Psoas muscle (tissue), 8 donors: ENCODE data around the gene CSTB. TPM values are rescaled to one million over a fixed set of nuclear protein-coding genes. Genes with fewer than 3 reads are reported as not detected.

ENCODE experiments used
- ATAC-seq, 4 donors: fragments of 200-7000 bp; cut with Tn5 transposase; one replicate each; pipeline ENCODE4 v1.9.1; 2020; ENCODE audit warnings: moderate library complexity in 3 of 4, mild to moderate bottlenecking in 2 of 4
- DNase-seq, 2 donors: peaks; one replicate each; pipeline ENCODE4 v3.0.0-alpha.2; 2020
- H3K27ac ChIP-seq: fragments of 200-600 bp; one replicate; pipeline ENCODE4 v1.8.0; 2022
- H3K27me3 ChIP-seq, 3 donors: fragments of 200-600 bp in 1 of 3; one replicate each; pipeline versions ENCODE4 v1.6.1 to v1.8.0; 2013 to 2022; ENCODE audit warnings: low read length in 2 of 3, mild to moderate bottlenecking in 2 of 3, moderate library complexity in 1 of 3; ENCODE audit not compliant: insufficient read depth in 3 of 3
- H3K36me3 ChIP-seq, 2 donors: fragments of 200-600 bp in 1 of 2; one replicate each; pipeline versions ENCODE4 v1.6.1 to v1.8.0; 2013 to 2022; ENCODE audit warnings: low read depth in 1 of 2, mild to moderate bottlenecking in 1 of 2, moderate library complexity in 1 of 2; ENCODE audit not compliant: insufficient read depth in 1 of 2
- H3K4me1 ChIP-seq: fragments of 200-600 bp; one replicate; pipeline ENCODE4 v1.8.0; 2022
- H3K4me3 ChIP-seq: fragments of 200-600 bp; one replicate; pipeline ENCODE4 v1.8.0; 2022; ENCODE audit warnings: mild to moderate bottlenecking
- H3K9me3 ChIP-seq: fragments of 200-600 bp; one replicate; pipeline ENCODE4 v1.8.0; 2022
- WGBS, 3 donors: extraction: QIAGEN DNeasy Blood & Tissue Kit; methylation state at CpG; one replicate each; pipeline versions ENCODE4 v1.1.6 to v1.1.7; 2013; 5-methylcytosine and 5-hydroxymethylcytosine counted together
- intact Hi-C, 2 donors: fragments of 100-400 bp; cut with DNase I; formaldehyde crosslinking; loops; one replicate each; pipeline versions ENCODE4 v1.11.0 to v1.14.2; 2022
- polyA plus RNA-seq, 3 donors: library from polyadenylated mRNA; stranded (reverse); fragments of 200-250 nt; gene quantifications; one replicate each; pipeline ENCODE4 v1.2.3, GENCODE V29; 2013
- total RNA-seq, 4 donors: library from RNA; stranded (reverse); fragmentation: NEBNext Ultra II Directional in 2 of 4; extraction: Animal tissue kit (Norgen Biotek cat#: 25700) in 2 of 4; gene quantifications; one replicate each; pipeline versions ENCODE4 v1.2.1 to v1.2.4, GENCODE V29; 2021 to 2023
- TF ChIP-seq, protein P1 (sequence below): fragments of 200-600 bp; IDR thresholded peaks from one replicate; pipeline ENCODE4 v1.8.0; 2022; ENCODE audit warnings: antibody characterized with exemption
- donor health status: healthy with polysubstance abuse.
- donor health status: DM: no; HTN: no; CAD: no; lungs with moderate emphysema.
- donor health status: Bipolar disorder and iron deficiency.
- donor health status: healthy.
- donor health status: DM: yes; HTN: yes; CAD: no.
- donor health status: DM: no; HTN: no; CAD: no.
- donor health status: DM: no; HTN: no; CAD: no.
- donor health status: DM: yes; HTN: yes; CAD: no.

CSTB gene
- total and polyA plus RNA-seq, 7 donors, result 16.0 to 35.2 (median 21.3) TPM

DNA sequence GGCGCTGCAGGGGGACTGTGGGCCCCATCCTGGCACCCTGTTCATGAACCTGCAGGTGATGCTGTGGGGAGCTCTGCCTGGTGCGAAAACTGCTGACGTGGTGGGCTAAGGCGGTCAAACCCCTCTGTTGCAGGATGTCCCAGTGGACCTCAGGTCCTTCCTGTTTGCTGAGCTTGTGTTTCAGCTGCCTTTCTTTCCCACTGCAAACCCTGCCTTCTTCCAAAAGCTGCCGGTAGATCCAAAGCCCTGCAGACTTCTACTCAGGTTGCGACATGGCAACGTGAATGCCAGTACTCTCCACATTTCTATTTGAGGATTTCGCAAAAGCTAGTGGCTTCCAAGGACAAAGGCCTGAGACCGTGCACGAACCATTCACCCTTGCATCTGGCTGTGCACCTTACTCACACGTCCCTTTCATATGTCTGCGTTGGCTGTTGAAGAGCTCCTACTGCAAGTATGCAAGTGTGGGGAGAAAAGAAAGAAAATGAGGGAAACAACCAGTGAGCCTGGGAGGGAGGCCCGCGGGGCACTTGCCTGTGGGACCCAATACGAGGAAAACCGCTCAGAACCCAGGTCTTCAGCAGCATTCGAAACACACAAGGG, 7.1 kb upstream of the CSTB start:
- no peaks in the 10 kb centered on the region for H3K36me3 ChIP-seq
- no peaks in the 10 kb centered on the region for H3K27me3 ChIP-seq
- no peak overlapping the region for H3K4me3 ChIP-seq
- no peak overlapping the region for H3K27ac ChIP-seq
- intact Hi-C loops, result no loop called here
- TF ChIP-seq, protein P1, sequence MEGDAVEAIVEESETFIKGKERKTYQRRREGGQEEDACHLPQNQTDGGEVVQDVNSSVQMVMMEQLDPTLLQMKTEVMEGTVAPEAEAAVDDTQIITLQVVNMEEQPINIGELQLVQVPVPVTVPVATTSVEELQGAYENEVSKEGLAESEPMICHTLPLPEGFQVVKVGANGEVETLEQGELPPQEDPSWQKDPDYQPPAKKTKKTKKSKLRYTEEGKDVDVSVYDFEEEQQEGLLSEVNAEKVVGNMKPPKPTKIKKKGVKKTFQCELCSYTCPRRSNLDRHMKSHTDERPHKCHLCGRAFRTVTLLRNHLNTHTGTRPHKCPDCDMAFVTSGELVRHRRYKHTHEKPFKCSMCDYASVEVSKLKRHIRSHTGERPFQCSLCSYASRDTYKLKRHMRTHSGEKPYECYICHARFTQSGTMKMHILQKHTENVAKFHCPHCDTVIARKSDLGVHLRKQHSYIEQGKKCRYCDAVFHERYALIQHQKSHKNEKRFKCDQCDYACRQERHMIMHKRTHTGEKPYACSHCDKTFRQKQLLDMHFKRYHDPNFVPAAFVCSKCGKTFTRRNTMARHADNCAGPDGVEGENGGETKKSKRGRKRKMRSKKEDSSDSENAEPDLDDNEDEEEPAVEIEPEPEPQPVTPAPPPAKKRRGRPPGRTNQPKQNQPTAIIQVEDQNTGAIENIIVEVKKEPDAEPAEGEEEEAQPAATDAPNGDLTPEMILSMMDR, result no peak
- 70 to 78% (median 76%) methylated on average over 17 of the region's 17 CpGs for WGBS, 3 donors
- H3K9me3 ChIP-seq, result no peaks in the 10 kb centered on the region
- no peak for DNase-seq
- no peak for ATAC-seq
- no peaks in the 10 kb centered on the region for H3K4me1 ChIP-seq

DNA sequence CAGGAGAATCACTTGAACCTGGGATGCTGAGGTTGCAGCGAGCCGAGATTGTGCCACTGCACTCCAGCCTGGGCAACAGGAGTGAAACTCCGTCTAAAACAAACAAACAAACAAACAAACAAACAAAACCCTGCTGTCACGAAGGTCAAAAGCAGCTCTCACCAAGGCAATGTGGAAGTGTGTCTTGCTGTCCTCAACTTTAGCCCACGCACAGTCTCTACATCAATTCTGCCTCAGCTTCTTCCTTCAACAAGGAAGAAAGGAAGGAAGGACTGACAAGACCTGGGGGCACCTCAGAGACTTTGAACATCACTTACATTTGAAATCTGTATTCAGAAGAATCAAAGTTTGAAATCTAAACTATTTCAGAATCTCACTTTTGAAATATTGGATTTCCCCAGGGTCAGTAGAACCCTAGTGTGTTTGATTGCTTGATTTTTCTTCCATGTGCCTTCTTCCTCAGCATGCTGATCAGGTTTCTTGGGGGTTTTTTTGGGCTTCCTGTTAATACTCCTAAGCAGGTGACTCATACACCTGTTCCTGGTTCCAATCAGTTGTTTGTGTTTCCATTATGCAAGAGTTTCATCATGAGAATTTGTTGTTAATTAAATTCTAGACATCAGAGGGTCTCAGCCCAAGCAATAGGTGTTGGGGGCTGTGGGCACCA, 6.5 kb upstream of the CSTB start:
- DNase-seq, result no peak
- H3K9me3 ChIP-seq, result no peaks in the 10 kb centered on the region
- H3K4me1 ChIP-seq, result no peaks in the 10 kb centered on the region
- H3K36me3 ChIP-seq, result no peaks in the 10 kb centered on the region
- TF ChIP-seq, protein P1, result no peak
- no peak for ATAC-seq
- no peak overlapping the region for H3K27ac ChIP-seq
- intact Hi-C loops, result no loop called here
- H3K4me3 ChIP-seq, result no peak overlapping the region
- 73 to 78% (median 74%) methylated on average over 5 of the region's 5 CpGs for WGBS, 3 donors
- no peaks in the 10 kb centered on the region for H3K27me3 ChIP-seq

DNA sequence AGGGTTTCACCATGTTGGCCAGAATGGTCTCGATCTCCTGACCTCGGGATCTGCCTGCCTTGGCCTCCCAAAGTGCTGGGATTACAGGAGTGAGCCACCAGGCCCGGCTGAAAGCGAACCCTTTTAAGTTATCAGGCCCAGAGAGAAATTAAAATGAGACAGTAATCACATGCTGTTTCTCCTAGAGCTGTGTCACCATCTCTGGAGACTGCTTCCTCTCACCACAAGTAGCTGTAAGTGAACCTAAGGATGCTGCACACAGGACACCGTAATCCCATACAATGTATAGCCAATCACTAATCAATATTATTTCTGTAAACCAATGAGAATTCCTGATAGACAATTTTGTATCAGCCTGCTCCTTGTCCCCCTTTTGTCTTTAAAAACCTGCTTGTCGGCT, 5.7 kb upstream of the CSTB start:
- no peak for ATAC-seq
- TF ChIP-seq, protein P1, result no peak
- no peak for DNase-seq
- Histone ChIP-seq H3K9me3 (no peaks in the 10 kb centered on the region), H3K4me1 (no peaks in the 10 kb centered on the region), H3K36me3 (no peaks in the 10 kb centered on the region), H3K27me3 (no peaks in the 10 kb centered on the region), H3K27ac (no peak overlapping the region), H3K4me3 (no peak overlapping the region)
- intact Hi-C loops, result no loop called here
- 78 to 89% (median 79%) methylated on average over 6 of the region's 6 CpGs for WGBS, 3 donors

DNA sequence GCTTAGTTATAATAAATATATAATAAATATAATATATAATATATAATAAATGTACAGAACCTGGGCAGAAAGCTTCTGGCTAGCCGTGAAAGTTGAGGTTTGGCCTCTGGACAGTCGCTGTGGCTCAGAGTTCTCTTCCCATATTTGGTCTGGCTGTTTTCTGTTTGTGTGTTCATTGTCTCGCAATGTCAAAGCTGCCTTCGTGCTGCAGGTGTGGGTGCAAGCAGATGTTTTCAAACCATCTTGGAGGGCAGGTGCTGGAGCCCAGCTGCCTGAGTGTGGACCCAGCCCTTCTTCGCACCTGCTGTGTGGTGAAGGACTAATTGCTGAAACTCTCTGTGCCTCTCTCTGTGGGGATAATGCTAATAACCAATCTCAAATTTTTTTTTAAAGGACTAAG, 3.6 kb upstream of the CSTB start:
- TF ChIP-seq, protein P1, result no peak
- Histone ChIP-seq H3K4me3 (no peak overlapping the region), H3K9me3 (no peaks in the 10 kb centered on the region), H3K36me3 (peaks cover 0 to 1% of the 10 kb centered on the region in 2 donors), H3K27me3 (no peaks in the 10 kb centered on the region), H3K27ac (no peak overlapping the region), H3K4me1 (peaks cover 7% of the 10 kb centered on the region)
- 74 to 82% (median 75%) methylated on average over 5 of the region's 5 CpGs for WGBS, 3 donors
- intact Hi-C loops, result loop anchor here in 1 of 2 donors (5.0 kb wide), 1 partner anchor 62 kb away; the partner anchor contains the start of gene PDXK
- ATAC-seq, result no peak
- DNase-seq, result no peak
